Measurements from ENCODE around the gene LHFPL6. TPM values are rescaled to one million over a fixed set of nuclear protein-coding genes. Genes with fewer than 3 reads are reported as not detected.

The LHFPL6 gene
- total RNA-seq, 2 donors from 2014 or later = 0.53 to 2.8 TPM

GRCh38 chr13:39365879-39366278 lies 237.1 kb downstream of the LHFPL6 start:
- Histone ChIP-seq H3K27ac (ENCODE audit: low read depth, low read length) (no peak overlapping the region), H3K27me3 (ENCODE audit: control insufficient read depth, insufficient read depth, low read length, poor library complexity, severe bottlenecking) (peaks cover 42% of the 10 kb centered on the region), H3K9ac (ENCODE audit: extremely low read depth, low read length, poor library complexity, severe bottlenecking) (no peak overlapping the region), H3K4me1 (ENCODE audit: control insufficient read depth, insufficient read depth, low read length) (peaks cover 9% of the 10 kb centered on the region), H3K4me3 (ENCODE audit: low read length) (no peak overlapping the region), H3K36me3 (ENCODE audit: control insufficient read depth, insufficient read depth, low read length) (no peaks in the 10 kb centered on the region), H3K9me3 (ENCODE audit: control insufficient read depth, low read length) (no peaks in the 10 kb centered on the region)
- Mint-ChIP-seq H3K36me3 (ENCODE audit: low read depth) (no peaks in the 10 kb centered on the region), H3K4me3 (no peak overlapping the region), H3K27me3 (ENCODE audit: insufficient read depth) (peaks cover 84% of the 10 kb centered on the region), H3K27ac (no peak overlapping the region), H3K4me1 (peaks cover 11% of the 10 kb centered on the region), H3K9me3 (no peaks in the 10 kb centered on the region)
- TF ChIP-seq CTCF (conservative IDR thresholded peaks at IDR 0.05) = no peak
- DNase-seq = no peak

- no peaks in the 10 kb centered on the region for H3K9me3 ChIP-seq (ENCODE audit: control insufficient read depth, low read length)
- H3K4me1 Mint-ChIP-seq = peaks cover 11% of the 10 kb centered on the region
- no peak overlapping the region for H3K27ac ChIP-seq (ENCODE audit: low read depth, low read length)
- WGBS, 2 experiments (ENCODE audit: insufficient coverage in 1 of 2, insufficient read length in 1 of 2) = 47 to 62% methylated on average over 5 of the region's 5 CpGs
- no peaks in the 10 kb centered on the region for H3K36me3 Mint-ChIP-seq (ENCODE audit: low read depth)
- peak; percentile 42 for TF ChIP-seq CTCF (conservative IDR thresholded peaks at IDR 0.05)
- peaks cover 33% of the 10 kb centered on the region for H3K27me3 ChIP-seq (ENCODE audit: control insufficient read depth, insufficient read depth, low read length, poor library complexity, severe bottlenecking)
- no peak overlapping the region for H3K4me3 Mint-ChIP-seq
- H3K27me3 Mint-ChIP-seq (ENCODE audit: insufficient read depth) = peaks cover 75% of the 10 kb centered on the region
- no peak overlapping the region for H3K4me3 ChIP-seq (ENCODE audit: low read length)
- H3K9me3 Mint-ChIP-seq = no peaks in the 10 kb centered on the region
- H3K4me1 ChIP-seq (ENCODE audit: control insufficient read depth, insufficient read depth, low read length) = peaks cover 9% of the 10 kb centered on the region
- H3K36me3 ChIP-seq (ENCODE audit: control insufficient read depth, insufficient read depth, low read length) = no peaks in the 10 kb centered on the region
- H3K27ac Mint-ChIP-seq = no peak overlapping the region
- DNase-seq = no peak
- H3K9ac ChIP-seq (ENCODE audit: extremely low read depth, low read length, poor library complexity, severe bottlenecking) = no peak overlapping the region
Measured at GRCh38 chr13:39364947-39365468, 238.0 kb downstream of the LHFPL6 start.

GRCh38 chr13:39363382-39363772 lies 239.6 kb downstream of the LHFPL6 start:
- WGBS, 2 experiments (ENCODE audit: insufficient coverage in 1 of 2, insufficient read length in 1 of 2) = 85 to 97% methylated on average over 2 to 4 of the region's 4 CpGs
- H3K27me3 Mint-ChIP-seq (ENCODE audit: insufficient read depth) = peaks cover 61% of the 10 kb centered on the region
- DNase-seq = no peak

More at GRCh38 chr13:39363382-39363772, 239.6 kb downstream of the LHFPL6 start:
- Histone ChIP-seq H3K36me3 (ENCODE audit: control insufficient read depth, insufficient read depth, low read length) (no peaks in the 10 kb centered on the region), H3K4me1 (ENCODE audit: control insufficient read depth, insufficient read depth, low read length) (peaks cover 9% of the 10 kb centered on the region), H3K9me3 (ENCODE audit: control insufficient read depth, low read length) (no peaks in the 10 kb centered on the region), H3K27me3 (ENCODE audit: control insufficient read depth, insufficient read depth, low read length, poor library complexity, severe bottlenecking) (peaks cover 17% of the 10 kb centered on the region), H3K4me3 (ENCODE audit: low read length) (no peak overlapping the region), H3K9ac (ENCODE audit: extremely low read depth, low read length, poor library complexity, severe bottlenecking) (no peak overlapping the region), H3K27ac (ENCODE audit: low read depth, low read length) (no peak overlapping the region)
- Mint-ChIP-seq H3K4me1 (peaks cover 11% of the 10 kb centered on the region), H3K4me3 (no peak overlapping the region), H3K27ac (no peak overlapping the region), H3K36me3 (ENCODE audit: low read depth) (no peaks in the 10 kb centered on the region), H3K9me3 (peaks cover 3% of the 10 kb centered on the region)
- TF ChIP-seq CTCF (conservative IDR thresholded peaks at IDR 0.05) = no peak
